EL (cell line): ENCODE data around the gene COL26A1.
A peak's percentile ranks its signal among the peaks of the same experiment; 100 is the strongest.
"Not testable (repeated sequence)": the region's sequence is repeated elsewhere in the genome, so short reads cannot be mapped to it uniquely, and the experiment has no call there.

Source experiments
- DNase-seq: peaks from one replicate; pipeline ENCODE4 v3.0.0-alpha.2; 2016

COL26A1 gene

GRCh38 chr7:101362334-101363195, at the start of gene COL26A1:
Gene COL26A1, plus strand, starts transcription at chr7:101362875. Its CDS starts 158 bp downstream, at chr7:101363033.
- peak; percentile 13 for DNase-seq

DNA sequence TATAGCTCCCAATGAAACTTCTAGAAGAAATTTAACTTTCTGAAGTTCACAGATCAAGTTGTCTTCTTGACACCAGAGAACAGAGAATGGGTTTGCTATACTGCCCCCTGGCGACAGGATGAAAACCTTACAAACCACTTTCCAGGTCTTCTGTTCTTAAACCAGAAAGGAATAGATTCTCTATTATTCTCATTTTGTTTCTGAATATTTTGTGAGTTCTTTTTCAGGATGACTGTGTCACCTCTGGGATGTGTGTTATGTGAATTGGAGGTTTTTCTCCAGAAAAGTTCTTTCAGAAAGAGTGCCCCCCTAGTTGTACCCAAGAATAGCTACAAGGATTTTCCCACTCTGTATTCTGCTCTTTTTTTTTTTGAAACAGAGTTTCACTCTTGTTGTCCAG, 47.3 kb upstream of the COL26A1 start:
- peak; percentile 42 for DNase-seq

DNA sequence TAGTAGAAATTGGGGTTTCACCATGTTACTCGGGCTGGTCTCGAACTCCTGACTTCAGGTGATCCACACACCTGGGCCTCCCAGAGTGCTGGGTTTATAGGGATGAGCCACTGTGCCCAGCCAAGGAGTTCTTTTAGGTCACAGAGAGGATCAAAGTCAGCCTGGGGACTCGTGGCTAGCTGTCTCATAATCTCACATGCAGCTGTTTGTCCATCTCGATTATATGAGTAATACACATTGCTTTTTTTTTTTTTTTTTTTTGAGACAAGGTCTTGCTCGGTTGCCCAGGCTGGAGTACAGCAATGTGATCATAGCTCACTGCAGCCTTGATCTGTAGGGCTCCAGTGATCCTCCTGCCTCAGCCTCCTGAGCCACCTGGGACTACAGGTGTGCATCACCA, 43.3 kb upstream of the COL26A1 start:
- DNase-seq: no peak

GRCh38 chr7:101321491-101322401, 40.9 kb upstream of the COL26A1 start, which contains the start of gene IFT22:
Gene IFT22, minus strand, starts transcription at chr7:101321812. Its CDS starts 103 bp downstream, at chr7:101321709.
- DNase-seq: peak; percentile 91

GRCh38 chr7:101328159-101328558, 34.5 kb upstream of the COL26A1 start:
- no peak for DNase-seq

GRCh38 chr7:101330011-101330484, 32.6 kb upstream of the COL26A1 start:
- DNase-seq: no peak

DNA sequence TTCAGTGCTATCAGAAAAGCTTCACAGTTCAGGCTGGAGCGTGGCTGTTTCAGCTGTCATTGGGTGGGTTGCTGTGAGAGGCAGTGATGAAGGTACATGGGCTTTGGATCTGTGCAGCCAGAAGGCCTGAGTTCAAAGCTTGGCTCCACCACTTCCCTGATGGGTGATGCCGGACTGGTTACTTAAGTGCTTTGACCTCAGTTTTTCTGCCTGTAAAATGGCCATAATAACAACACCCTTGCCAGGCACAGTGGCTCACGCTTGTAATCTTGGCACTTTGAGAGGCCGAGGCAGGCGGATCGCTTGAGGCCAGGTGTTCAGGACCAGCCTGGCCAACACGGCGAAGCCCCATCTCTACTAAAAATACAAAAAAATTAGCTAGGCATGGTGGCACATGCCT, 30.6 kb upstream of the COL26A1 start:
- no peak for DNase-seq

- DNase-seq: no peak
Observed at GRCh38 chr7:101333912-101334311, 28.8 kb upstream of the COL26A1 start.

DNA sequence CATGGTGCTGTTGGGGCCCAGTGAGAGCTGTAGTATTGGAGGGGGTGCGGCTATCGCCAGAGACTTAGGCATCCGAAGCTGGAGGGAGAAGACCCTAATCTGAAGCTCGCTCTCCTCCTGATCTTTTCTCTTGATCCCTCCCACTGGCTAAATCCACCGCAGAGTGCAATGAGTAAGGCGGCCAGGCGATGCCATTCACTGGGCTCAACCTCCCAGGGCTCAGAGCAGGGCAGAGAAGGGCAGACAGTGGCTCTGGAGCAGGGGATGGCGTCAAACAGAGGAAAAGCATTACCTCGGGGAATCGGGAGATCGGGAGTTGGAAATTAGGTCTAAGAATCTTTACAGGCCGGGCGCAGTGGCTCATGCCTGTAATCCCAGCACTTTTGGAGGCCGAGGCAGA, 22.3 kb upstream of the COL26A1 start:
- DNase-seq: no peak

DNA sequence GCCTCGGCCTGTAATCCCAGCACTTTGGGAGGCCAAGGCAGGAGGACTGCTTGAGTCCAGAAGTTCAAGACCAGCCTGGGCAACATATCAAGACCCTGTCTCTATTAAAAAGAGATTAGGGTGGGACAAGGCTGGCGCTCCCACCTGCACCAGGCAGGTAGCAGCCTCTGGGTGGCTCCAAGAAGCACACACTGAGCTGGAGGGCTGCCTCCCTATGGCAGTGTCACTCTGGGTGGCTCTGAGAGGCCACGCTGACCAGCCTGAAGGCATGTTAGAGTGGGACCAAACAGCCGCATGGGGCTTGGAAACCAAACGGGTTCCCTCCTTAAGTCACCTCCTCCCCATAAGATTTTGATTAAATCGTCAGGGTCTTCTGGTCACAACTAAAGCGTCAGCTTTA, 19.8 kb upstream of the COL26A1 start:
- DNase-seq: no peak

DNA sequence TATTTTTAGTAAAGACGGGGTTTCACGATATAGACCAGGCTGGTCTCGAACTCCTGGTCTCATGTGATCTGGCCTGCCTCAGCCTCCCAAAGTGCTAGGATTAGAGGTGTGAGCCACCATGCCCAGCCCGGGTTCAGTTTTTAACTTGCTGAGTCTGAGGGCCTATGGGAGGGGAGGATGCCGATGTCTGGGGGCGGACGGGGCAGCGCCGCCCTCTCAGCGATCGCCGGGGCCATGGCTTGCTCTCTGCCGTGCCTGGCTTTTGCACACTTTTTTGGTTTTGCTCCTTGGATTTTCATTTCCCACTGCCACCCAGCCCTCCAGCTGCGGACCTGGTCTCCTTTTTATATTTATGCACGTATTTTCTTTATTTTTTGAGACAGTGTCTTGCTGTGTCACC, 15.2 kb upstream of the COL26A1 start:
- no peak for DNase-seq

- DNase-seq: not testable (repeated sequence)
Observed at GRCh38 chr7:101348456-101349067, 14.1 kb upstream of the COL26A1 start.

DNA sequence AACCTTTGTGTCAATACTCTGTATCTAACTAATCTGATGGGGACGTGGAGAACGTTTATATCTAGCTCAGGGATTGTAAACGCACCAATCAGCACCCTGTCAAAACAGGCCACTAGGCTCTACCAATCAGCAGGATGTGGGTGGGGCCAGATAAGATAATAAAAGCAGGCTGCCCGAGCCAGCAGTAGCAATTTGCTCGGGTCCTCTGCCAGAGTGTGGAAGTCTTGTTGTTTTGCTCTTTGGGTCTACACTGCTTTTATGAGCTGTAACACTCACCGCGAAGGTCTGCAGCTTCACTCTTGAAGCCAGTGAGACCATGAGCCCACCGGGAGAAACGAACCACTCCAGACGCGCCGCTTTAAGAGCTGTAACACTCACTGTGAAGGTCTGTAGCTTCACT, 13.4 kb upstream of the COL26A1 start:
- DNase-seq: not testable (repeated sequence)

DNA sequence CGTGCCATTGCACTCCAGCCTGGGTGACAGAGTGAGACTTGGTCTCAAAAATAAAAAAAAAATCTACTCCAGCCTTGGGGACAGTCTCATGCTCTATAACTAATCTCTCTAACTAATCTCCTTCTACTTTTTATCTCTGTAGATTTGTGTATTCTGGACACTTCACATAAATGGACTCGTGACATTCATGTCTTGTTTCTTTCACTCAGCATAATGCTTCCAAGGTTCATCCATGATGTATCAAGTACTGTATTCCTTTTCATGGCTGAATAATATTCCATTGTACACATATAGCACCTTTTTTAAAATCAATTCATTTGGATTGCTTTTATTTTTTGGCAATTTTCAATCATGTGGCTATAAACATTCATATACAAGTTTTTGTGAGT, 9.8 kb upstream of the COL26A1 start:
- no peak for DNase-seq

DNA sequence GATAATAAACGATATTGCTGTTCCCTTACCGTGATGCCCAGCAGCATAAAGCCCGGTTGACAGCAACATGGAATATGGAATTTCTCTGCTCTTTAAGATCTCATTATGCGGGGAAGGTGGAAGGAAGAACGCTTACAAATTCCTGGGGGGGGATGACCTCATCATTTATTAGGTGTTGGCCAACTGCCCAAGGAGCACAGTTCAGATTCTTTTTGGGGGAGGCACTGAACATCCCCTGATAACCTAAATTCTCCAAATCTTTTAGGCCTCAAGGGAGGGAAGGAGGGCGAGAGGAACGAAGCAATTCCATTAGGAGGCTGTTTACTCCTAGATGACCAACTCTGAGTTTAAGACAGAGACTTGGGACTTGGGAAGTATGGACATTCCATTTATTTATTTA, 5.2 kb upstream of the COL26A1 start:
- no peak for DNase-seq

DNA sequence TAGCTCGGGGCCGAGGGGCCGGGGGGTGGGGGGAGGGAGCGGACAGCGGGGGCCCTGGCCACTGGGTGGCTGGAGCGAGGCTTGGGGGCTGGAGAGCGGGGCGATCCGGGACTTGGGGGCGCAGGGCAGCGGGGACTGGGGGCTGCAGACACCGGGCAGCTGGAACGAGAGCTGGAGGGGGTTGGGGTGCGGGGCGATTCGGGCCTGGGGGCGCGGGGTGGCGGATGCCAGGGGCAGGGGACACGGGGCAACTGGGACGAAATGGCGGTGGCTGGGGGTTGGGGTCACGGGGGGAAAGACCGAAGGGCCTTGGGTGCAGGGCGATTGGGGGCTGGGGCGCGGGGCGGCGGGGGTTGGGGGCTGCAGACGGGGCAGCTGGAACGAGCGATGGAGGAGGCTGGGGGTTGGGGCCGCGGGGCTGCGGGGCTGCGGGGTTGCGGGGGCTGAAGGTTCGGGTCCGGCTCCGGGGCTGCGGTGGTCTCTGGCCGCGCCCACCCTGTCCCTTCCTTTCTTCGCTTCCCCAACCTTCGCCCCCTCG, 590 bp downstream of the COL26A1 start:
- no peak for DNase-seq

GRCh38 chr7:101363734-101364374, 1.2 kb downstream of the COL26A1 start:
- peak; percentile 52 for DNase-seq

GRCh38 chr7:101365956-101366355, 3.3 kb downstream of the COL26A1 start:
- DNase-seq: no peak

GRCh38 chr7:101367676-101368075, 5.0 kb downstream of the COL26A1 start:
- no peak for DNase-seq

GRCh38 chr7:101368422-101369165, 5.9 kb downstream of the COL26A1 start:
- DNase-seq: no peak

GRCh38 chr7:101370836-101371235, 8.2 kb downstream of the COL26A1 start:
- DNase-seq: no peak
